RPMI7951 (cell line): ENCODE results near the gene WDFY1. TPM values are rescaled to one million over a fixed set of nuclear protein-coding genes. Genes with fewer than 3 reads are reported as not detected.

ENCODE experiments used
- DNase-seq: peaks from one replicate; pipeline ENCODE4 v3.0.0-alpha.2; 2012; ENCODE audit warnings: low read depth
- total RNA-seq: library from RNA; depleted of rRNA; stranded (reverse); fragments of >200 nt; shearing (Covaris generic); gene quantifications from 2 replicates; pipeline ENCODE4 v1.2.3, GENCODE V29; 2014; rRNA removed

The WDFY1 gene
- total RNA-seq = 39.1 and 45.7 TPM in 2 replicates

GRCh38 chr2:223944703-223945531 is at the start of gene WDFY1:
Gene WDFY1 (minus strand): TSS chr2:223945335. CDS start chr2:223945284, 51 bp downstream.
- DNase-seq = peak; percentile 87

- no peak for DNase-seq
These were observed 49.5 kb upstream of the WDFY1 start for GRCh38 chr2:223994562-223995162.

- peak; percentile 71 for DNase-seq
These were observed 48.6 kb upstream of the WDFY1 start for GRCh38 chr2:223993634-223994232.

- DNase-seq = no peak
These were observed 46.5 kb upstream of the WDFY1 start for GRCh38 chr2:223991611-223992010.

- no peak for DNase-seq
These were observed 44.7 kb upstream of the WDFY1 start for GRCh38 chr2:223989856-223990232.

- no peak for DNase-seq
These were observed 44.2 kb upstream of the WDFY1 start for GRCh38 chr2:223989206-223989855.

GRCh38 chr2:223981241-223981640 is 36.1 kb upstream of the WDFY1 start:
- DNase-seq = no peak

- no peak for DNase-seq
These were observed 35.7 kb upstream of the WDFY1 start for GRCh38 chr2:223980803-223981202.

GRCh38 chr2:223980397-223980735 is 35.2 kb upstream of the WDFY1 start:
- DNase-seq = no peak

- no peak for DNase-seq
These were observed 34.7 kb upstream of the WDFY1 start for GRCh38 chr2:223979730-223980396.

GRCh38 chr2:223978451-223978850 is 33.3 kb upstream of the WDFY1 start:
- DNase-seq = no peak

GRCh38 chr2:223976635-223977226 is 31.6 kb upstream of the WDFY1 start:
- DNase-seq = peak; percentile 31

- no peak for DNase-seq
These were observed 28.5 kb upstream of the WDFY1 start for GRCh38 chr2:223973606-223974005.

GRCh38 chr2:223972656-223973102 is 27.5 kb upstream of the WDFY1 start:
- no peak for DNase-seq

- DNase-seq = no peak
These were observed 26.6 kb upstream of the WDFY1 start for GRCh38 chr2:223971731-223972130.

- DNase-seq = peak; percentile 55
These were observed 25.4 kb upstream of the WDFY1 start for GRCh38 chr2:223970343-223971128.

- DNase-seq = no peak
These were observed 24.7 kb upstream of the WDFY1 start for GRCh38 chr2:223969856-223970255.

GRCh38 chr2:223969315-223969714 is 24.2 kb upstream of the WDFY1 start:
- no peak for DNase-seq

- no peak for DNase-seq
These were observed 22.8 kb upstream of the WDFY1 start for GRCh38 chr2:223967981-223968380.

- peak; percentile 20 for DNase-seq
These were observed 14.6 kb upstream of the WDFY1 start for GRCh38 chr2:223959688-223960087.
